Liver (tissue), 9 donors: ENCODE measurements around the gene DNAL1. TPM values are rescaled to one million over a fixed set of nuclear protein-coding genes. Genes with fewer than 3 reads are reported as not detected.

ENCODE experiments used
- DNase-seq: peaks from one replicate; pipeline ENCODE4 v3.0.0-alpha.2; 2017; ENCODE audit warnings: low spot score
- H3K27ac ChIP-seq, 2 donors: one replicate each; pipeline ENCODE4 v1.7.0; 2013; ENCODE audit warnings: inconsistent platforms in 2 of 2, low read length in 2 of 2, control low read depth in 1 of 2, low read depth in 1 of 2, mild to moderate bottlenecking in 1 of 2
- H3K27me3 ChIP-seq, 4 donors: one replicate each; pipeline versions ENCODE4 v1.6.1 to v1.7.0; 2013; ENCODE audit warnings: low read length in 3 of 4, inconsistent platforms in 1 of 4, mild to moderate bottlenecking in 1 of 4, moderate library complexity in 1 of 4; ENCODE audit not compliant: control insufficient read depth in 4 of 4, insufficient read depth in 4 of 4
- H3K36me3 ChIP-seq, 4 donors: one replicate each; pipeline versions ENCODE4 v1.6.1 to v1.7.0; 2013; ENCODE audit warnings: low read length in 3 of 4, mild to moderate bottlenecking in 3 of 4, low read depth in 1 of 4, moderate library complexity in 1 of 4; ENCODE audit not compliant: control insufficient read depth in 4 of 4, insufficient read depth in 3 of 4
- H3K4me1 ChIP-seq, 4 donors: one replicate each; pipeline versions ENCODE4 v1.6.1 to v1.7.0; 2013; ENCODE audit warnings: low read length in 3 of 4, mild to moderate bottlenecking in 3 of 4, moderate library complexity in 1 of 4; ENCODE audit not compliant: control insufficient read depth in 4 of 4, insufficient read depth in 4 of 4
- H3K4me3 ChIP-seq, 3 donors: one replicate each; pipeline versions ENCODE4 v1.6.1 to v1.7.0; 2013; ENCODE audit warnings: low read length in 3 of 3, control low read depth in 1 of 3, low read depth in 1 of 3, mild to moderate bottlenecking in 1 of 3
- H3K9ac ChIP-seq, 2 donors: one replicate each; pipeline ENCODE4 v1.7.0; 2013; ENCODE audit warnings: low read length in 2 of 2, mild to moderate bottlenecking in 2 of 2, moderate library complexity in 2 of 2, control low read depth in 1 of 2, low read depth in 1 of 2
- H3K9me3 ChIP-seq, 4 donors: one replicate each; pipeline versions ENCODE4 v1.6.1 to v1.7.0; 2013; ENCODE audit warnings: low read length in 3 of 4; ENCODE audit not compliant: control insufficient read depth in 4 of 4
- ATF3 ChIP-seq: IDR thresholded peaks from 2 replicates; pipeline ENCODE4 v1.6.1; 2016; ENCODE audit warnings: antibody characterized with exemption
- CTCF ChIP-seq: fragments of 150-350 bp; IDR thresholded peaks from 2 replicates; pipeline ENCODE4 v1.5.1; 2017; ENCODE audit warnings: improper control_type of control experiment, low read depth, low read length; ENCODE audit not compliant: missing input control
- EGR1 ChIP-seq, 2 donors: IDR thresholded peaks; 2 replicates each; pipeline ENCODE4 v1.6.1; 2016 to 2018; ENCODE audit warnings: antibody characterized with exemption in 2 of 2, low read depth in 2 of 2
- FOXA1 ChIP-seq: IDR thresholded peaks from 2 replicates; pipeline ENCODE4 v1.6.1; 2016; ENCODE audit warnings: antibody characterized with exemption
- FOXA2 ChIP-seq: IDR thresholded peaks from 2 replicates; pipeline ENCODE4 v1.6.1; 2016; ENCODE audit warnings: antibody characterized with exemption
- GABPA ChIP-seq, 2 donors: IDR thresholded peaks in 1 of 2; conservative IDR thresholded peaks in 1 of 2; 2 replicates each; pipeline ENCODE4 v1.6.1; 2016; ENCODE audit warnings: antibody characterized with exemption in 2 of 2, mild to moderate bottlenecking in 1 of 2, moderate library complexity in 1 of 2
- HNF4A ChIP-seq, 2 donors: conservative IDR thresholded peaks; 2 replicates each; pipeline ENCODE4 v1.6.1; 2016; ENCODE audit warnings: antibody characterized with exemption in 2 of 2, mild to moderate bottlenecking in 2 of 2
- HNF4G ChIP-seq: IDR thresholded peaks from 2 replicates; pipeline ENCODE4 v1.6.1; 2016; ENCODE audit warnings: antibody characterized with exemption
- JUND ChIP-seq, 2 donors: IDR thresholded peaks; 2 replicates each; pipeline ENCODE4 v1.6.1; 2016; ENCODE audit warnings: antibody characterized with exemption in 2 of 2
- MAX ChIP-seq: IDR thresholded peaks from 2 replicates; pipeline ENCODE4 v1.6.1; 2016; ENCODE audit warnings: antibody characterized with exemption
- NR2F2 ChIP-seq: IDR thresholded peaks from 2 replicates; pipeline ENCODE4 v1.6.1; 2016; ENCODE audit warnings: antibody characterized with exemption
- RXRA ChIP-seq, 2 donors: IDR thresholded peaks; 2 replicates each; pipeline ENCODE4 v1.6.1; 2017 to 2018; ENCODE audit warnings: antibody characterized with exemption in 2 of 2, mild to moderate bottlenecking in 1 of 2
- SP1 ChIP-seq: IDR thresholded peaks from 2 replicates; pipeline ENCODE4 v1.6.1; 2018; ENCODE audit warnings: antibody characterized with exemption, mild to moderate bottlenecking
- TAF1 ChIP-seq: conservative IDR thresholded peaks from 2 replicates; pipeline ENCODE4 v1.6.1; 2016; ENCODE audit warnings: antibody characterized with exemption, mild to moderate bottlenecking
- YY1 ChIP-seq: IDR thresholded peaks from 2 replicates; pipeline ENCODE4 v1.6.1; 2016; ENCODE audit warnings: antibody characterized with exemption, mild to moderate bottlenecking
- WGBS: extraction: QIAGEN DNeasy Blood & Tissue Kit; methylation state at CpG from one replicate; pipeline ENCODE4 v1.1.7; 2013; 5-methylcytosine and 5-hydroxymethylcytosine counted together
- polyA plus RNA-seq, 2 donors: library from polyadenylated mRNA; stranded (reverse) in 1 of 2; unstranded in 1 of 2; fragments of 200-250 nt in 1 of 2; fragments of >200 nt in 1 of 2; fragmentation: Nextera tagmentation in 1 of 2; extraction: Ambion mirVana in 1 of 2; gene quantifications; one replicate each; pipeline versions ENCODE4 v1.2.1 to v1.2.3, GENCODE V29; 2013 to 2015
- total RNA-seq, 2 donors: library from RNA; depleted of rRNA; stranded (reverse); fragments of >200 nt; gene quantifications; one replicate each; pipeline ENCODE4 v1.2.3, GENCODE V29; 2014
- TF ChIP-seq, protein P1 (sequence below): IDR thresholded peaks from 2 replicates; pipeline ENCODE4 v1.6.1; 2016; ENCODE audit warnings: antibody characterized with exemption, mild to moderate bottlenecking
- TF ChIP-seq, protein P2 (sequence below): IDR thresholded peaks from 2 replicates; pipeline ENCODE4 v1.6.1; 2016; ENCODE audit warnings: antibody characterized with exemption
- donor health status: healthy.
- donor health status: healthy.
- donor health status: healthy.
- donor health status: healthy.
- donor health status: healthy.

Gene DNAL1
- total and polyA plus RNA-seq, 4 donors: 1.9 to 3.4 (median 2.4) TPM

DNA sequence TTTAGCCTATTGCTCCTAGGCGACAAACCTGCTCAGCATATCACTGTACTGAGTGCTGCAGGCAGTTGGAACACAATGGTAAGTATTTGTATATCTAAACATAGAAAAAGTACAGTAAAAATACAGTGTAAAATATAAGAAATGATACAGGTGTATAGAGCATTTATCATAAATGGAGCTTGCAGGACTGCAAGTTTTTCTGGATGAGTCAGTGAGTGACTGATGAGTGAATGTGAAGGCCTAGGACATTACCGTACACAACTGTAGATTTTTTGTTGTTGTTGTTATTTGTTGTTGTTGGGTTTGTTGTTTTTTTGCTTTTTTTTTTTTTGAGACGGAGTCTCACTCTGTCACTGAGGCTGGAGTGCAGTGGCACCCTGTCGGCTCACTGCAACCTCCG, 36.0 kb downstream of the DNAL1 start (continued):
- TF ChIP-seq, protein P1, sequence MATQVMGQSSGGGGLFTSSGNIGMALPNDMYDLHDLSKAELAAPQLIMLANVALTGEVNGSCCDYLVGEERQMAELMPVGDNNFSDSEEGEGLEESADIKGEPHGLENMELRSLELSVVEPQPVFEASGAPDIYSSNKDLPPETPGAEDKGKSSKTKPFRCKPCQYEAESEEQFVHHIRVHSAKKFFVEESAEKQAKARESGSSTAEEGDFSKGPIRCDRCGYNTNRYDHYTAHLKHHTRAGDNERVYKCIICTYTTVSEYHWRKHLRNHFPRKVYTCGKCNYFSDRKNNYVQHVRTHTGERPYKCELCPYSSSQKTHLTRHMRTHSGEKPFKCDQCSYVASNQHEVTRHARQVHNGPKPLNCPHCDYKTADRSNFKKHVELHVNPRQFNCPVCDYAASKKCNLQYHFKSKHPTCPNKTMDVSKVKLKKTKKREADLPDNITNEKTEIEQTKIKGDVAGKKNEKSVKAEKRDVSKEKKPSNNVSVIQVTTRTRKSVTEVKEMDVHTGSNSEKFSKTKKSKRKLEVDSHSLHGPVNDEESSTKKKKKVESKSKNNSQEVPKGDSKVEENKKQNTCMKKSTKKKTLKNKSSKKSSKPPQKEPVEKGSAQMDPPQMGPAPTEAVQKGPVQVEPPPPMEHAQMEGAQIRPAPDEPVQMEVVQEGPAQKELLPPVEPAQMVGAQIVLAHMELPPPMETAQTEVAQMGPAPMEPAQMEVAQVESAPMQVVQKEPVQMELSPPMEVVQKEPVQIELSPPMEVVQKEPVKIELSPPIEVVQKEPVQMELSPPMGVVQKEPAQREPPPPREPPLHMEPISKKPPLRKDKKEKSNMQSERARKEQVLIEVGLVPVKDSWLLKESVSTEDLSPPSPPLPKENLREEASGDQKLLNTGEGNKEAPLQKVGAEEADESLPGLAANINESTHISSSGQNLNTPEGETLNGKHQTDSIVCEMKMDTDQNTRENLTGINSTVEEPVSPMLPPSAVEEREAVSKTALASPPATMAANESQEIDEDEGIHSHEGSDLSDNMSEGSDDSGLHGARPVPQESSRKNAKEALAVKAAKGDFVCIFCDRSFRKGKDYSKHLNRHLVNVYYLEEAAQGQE: no peak
- TF ChIP-seq GABPA (IDR thresholded peaks at IDR 0.05 in 1 of 2, conservative IDR thresholded peaks at IDR 0.05 in 1 of 2) (no peak), SP1 (no peak), FOXA1 (no peak)

- H3K27me3 ChIP-seq: no peaks in the 10 kb centered on the region
- no peak for DNase-seq
- WGBS: 88% methylated on average over 5 of the region's 5 CpGs
- H3K9ac ChIP-seq: no peak overlapping the region
- H3K4me3 ChIP-seq: no peak overlapping the region
- H3K36me3 ChIP-seq: no peaks in the 10 kb centered on the region
- H3K9me3 ChIP-seq: no peaks in the 10 kb centered on the region
- TF ChIP-seq GABPA (IDR thresholded peaks at IDR 0.05 in 1 of 2, conservative IDR thresholded peaks at IDR 0.05 in 1 of 2) (no peak), HNF4A (conservative IDR thresholded peaks at IDR 0.05) (no peak), NR2F2 (no peak), YY1 (no peak), RXRA (IDR thresholded peaks at IDR 0.05) (no peak), MAX (no peak), TAF1 (no peak), SP1 (no peak), ATF3 (no peak), HNF4G (no peak), EGR1 (IDR thresholded peaks at IDR 0.05; ENCODE audit: low read depth in 2 of 2) (no peak), JUND (IDR thresholded peaks at IDR 0.05) (no peak), CTCF (no peak), FOXA2 (no peak)
- TF ChIP-seq, protein P1: no peak
- TF ChIP-seq, protein P2, sequence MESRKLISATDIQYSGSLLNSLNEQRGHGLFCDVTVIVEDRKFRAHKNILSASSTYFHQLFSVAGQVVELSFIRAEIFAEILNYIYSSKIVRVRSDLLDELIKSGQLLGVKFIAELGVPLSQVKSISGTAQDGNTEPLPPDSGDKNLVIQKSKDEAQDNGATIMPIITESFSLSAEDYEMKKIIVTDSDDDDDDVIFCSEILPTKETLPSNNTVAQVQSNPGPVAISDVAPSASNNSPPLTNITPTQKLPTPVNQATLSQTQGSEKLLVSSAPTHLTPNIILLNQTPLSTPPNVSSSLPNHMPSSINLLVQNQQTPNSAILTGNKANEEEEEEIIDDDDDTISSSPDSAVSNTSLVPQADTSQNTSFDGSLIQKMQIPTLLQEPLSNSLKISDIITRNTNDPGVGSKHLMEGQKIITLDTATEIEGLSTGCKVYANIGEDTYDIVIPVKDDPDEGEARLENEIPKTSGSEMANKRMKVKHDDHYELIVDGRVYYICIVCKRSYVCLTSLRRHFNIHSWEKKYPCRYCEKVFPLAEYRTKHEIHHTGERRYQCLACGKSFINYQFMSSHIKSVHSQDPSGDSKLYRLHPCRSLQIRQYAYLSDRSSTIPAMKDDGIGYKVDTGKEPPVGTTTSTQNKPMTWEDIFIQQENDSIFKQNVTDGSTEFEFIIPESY: no peak
- H3K4me1 ChIP-seq: no peaks in the 10 kb centered on the region
- H3K27ac ChIP-seq: no peak overlapping the region
Observed at GRCh38 chr14:73684627-73685026, 39.8 kb downstream of the DNAL1 start.
